Anterior cingulate cortex (tissue), 58 donors: ENCODE measurements around the gene SCRN1.

Experiments
- DNase-seq, 58 donors: peaks; one replicate each; lab custom pipeline; 2025; lab: John Stamatoyannopoulos, UW

The SCRN1 gene

DNA sequence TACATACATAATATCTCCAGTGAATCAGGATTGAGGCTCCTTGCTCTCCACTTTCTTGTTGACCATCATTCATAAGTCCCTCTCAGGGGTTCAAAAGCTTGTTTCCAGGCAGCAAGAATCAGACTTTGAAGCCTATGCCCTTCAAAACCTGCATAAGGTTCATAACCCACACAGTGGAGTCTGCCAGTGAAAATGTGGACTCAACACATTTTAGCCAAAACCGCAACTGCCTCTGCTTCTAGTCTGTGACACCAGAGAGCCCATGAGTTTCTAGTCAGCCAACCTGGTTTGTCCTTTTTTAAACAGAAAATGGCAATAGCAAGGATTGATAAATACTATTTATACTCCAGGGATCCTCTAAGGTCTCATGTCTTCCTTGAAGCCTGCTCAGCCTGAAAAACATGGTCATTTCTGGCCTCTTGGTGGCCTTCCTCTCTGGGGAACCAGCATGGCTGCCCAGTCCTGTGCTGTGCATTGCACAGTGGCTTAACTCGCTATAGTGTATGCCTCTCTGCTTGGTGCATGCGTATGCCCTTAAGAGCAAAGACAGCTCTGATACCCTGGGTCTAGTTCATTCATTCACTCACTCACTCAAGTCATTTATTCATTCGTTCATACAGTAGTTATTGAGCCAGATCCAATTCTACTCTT, 115.8 kb downstream of the SCRN1 start:
- DNase-seq, result no peak

- DNase-seq, result no peak
Measured at GRCh38 chr7:29871787-29872398, 117.7 kb downstream of the SCRN1 start.
